SK-N-SH treated with all-trans-retinoic acid at 6 μM for 48 hours (cell line): ENCODE measurements around the gene PTTG1IP.

Source experiments
- ARNTL ChIP-seq: fragments of 450-650 bp; formaldehyde crosslinking; IDR thresholded peaks from 2 replicates; pipeline ENCODE4 v1.5.0; 2020; ENCODE audit warnings: low read depth, mild to moderate bottlenecking, moderate library complexity, borderline replicate concordance
- ESRRG ChIP-seq: fragments of 250-450 bp; sonication (Bioruptor Pico); IDR thresholded peaks from 2 replicates; pipeline ENCODE4 v1.6.1; 2021; ENCODE audit warnings: mild to moderate bottlenecking
- GLIS3 ChIP-seq: fragments of 250-450 bp; sonication (Bioruptor Pico); IDR thresholded peaks from 2 replicates; pipeline ENCODE4 v1.5.0; 2020; ENCODE audit warnings: mild to moderate bottlenecking, moderate library complexity
- RARB ChIP-seq: fragments of 250-450 bp; sonication (Bioruptor Pico); IDR thresholded peaks from 2 replicates; pipeline ENCODE4 v1.8.0; 2021; ENCODE audit warnings: mild to moderate bottlenecking, moderate library complexity
- SNAI2 ChIP-seq: fragments of 250-450 bp; sonication (Bioruptor Pico); IDR thresholded peaks from 2 replicates; pipeline ENCODE4 v1.5.0; 2020; ENCODE audit warnings: mild to moderate bottlenecking, moderate library complexity
- TCF4 ChIP-seq: fragments of 250-450 bp; sonication (Bioruptor Pico); IDR thresholded peaks from 2 replicates; pipeline ENCODE4 v1.8.0; 2021; ENCODE audit warnings: mild to moderate bottlenecking, moderate library complexity, borderline replicate concordance
- TSHZ2 ChIP-seq: fragments of 250-450 bp; sonication (Bioruptor Pico); IDR thresholded peaks from 2 replicates; pipeline ENCODE4 v1.5.0; 2020; ENCODE audit warnings: mild to moderate bottlenecking, moderate library complexity
- ZFP3 ChIP-seq: fragments of 250-450 bp; sonication (Bioruptor Pico); IDR thresholded peaks from 2 replicates; pipeline ENCODE4 v1.5.0; 2020; ENCODE audit warnings: mild to moderate bottlenecking, moderate library complexity
- ZFP30 ChIP-seq: fragments of 450-650 bp; formaldehyde crosslinking; IDR thresholded peaks from 2 replicates; pipeline ENCODE4 v1.5.0; 2022; ENCODE audit warnings: mild to moderate bottlenecking, moderate library complexity
- TF ChIP-seq, protein P1 (sequence below): fragments of 250-450 bp; sonication (Bioruptor Pico); IDR thresholded peaks from 2 replicates; pipeline ENCODE4 v1.5.1; 2020; ENCODE audit warnings: low read depth, mild to moderate bottlenecking, moderate library complexity

DNA sequence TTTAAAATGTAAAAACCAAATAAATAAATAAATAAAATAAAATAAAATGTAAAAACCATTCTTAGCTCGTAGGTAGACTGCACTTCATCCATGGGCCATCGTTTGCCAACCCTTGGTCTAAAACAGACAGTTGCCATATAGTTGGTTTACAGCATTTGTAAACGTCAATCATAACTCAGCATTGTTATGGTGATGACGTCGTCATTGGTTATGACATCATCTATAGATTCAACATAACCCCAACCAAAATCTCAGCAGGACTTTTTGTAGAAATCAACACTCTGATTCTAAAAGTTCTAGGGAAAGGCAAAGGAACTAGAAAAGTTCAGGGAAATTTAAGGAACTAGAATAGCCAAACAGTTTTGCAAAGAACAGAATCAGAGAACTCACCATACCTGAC lies 39.8 kb downstream of the PTTG1IP start:
- TF ChIP-seq TCF4 (no peak), TSHZ2 (CRISPR knock-in tag) (no peak), GLIS3 (CRISPR knock-in tag) (no peak), RARB (CRISPR knock-in tag) (no peak), ARNTL (CRISPR knock-in tag) (no peak), ZFP30 (no peak), ZFP3 (CRISPR knock-in tag) (no peak), SNAI2 (CRISPR knock-in tag) (no peak), ESRRG (no peak)
- TF ChIP-seq, protein P1, sequence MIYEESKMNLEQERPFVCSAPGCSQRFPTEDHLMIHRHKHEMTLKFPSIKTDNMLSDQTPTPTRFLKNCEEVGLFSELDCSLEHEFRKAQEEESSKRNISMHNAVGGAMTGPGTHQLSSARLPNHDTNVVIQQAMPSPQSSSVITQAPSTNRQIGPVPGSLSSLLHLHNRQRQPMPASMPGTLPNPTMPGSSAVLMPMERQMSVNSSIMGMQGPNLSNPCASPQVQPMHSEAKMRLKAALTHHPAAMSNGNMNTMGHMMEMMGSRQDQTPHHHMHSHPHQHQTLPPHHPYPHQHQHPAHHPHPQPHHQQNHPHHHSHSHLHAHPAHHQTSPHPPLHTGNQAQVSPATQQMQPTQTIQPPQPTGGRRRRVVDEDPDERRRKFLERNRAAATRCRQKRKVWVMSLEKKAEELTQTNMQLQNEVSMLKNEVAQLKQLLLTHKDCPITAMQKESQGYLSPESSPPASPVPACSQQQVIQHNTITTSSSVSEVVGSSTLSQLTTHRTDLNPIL (CRISPR knock-in tag), result no peak
